ENCODE results near the gene HDAC9. TPM values are rescaled to one million over a fixed set of nuclear protein-coding genes. Genes with fewer than 3 reads are reported as not detected.

HDAC9 gene
- total RNA-seq, 4 donors from 2014 or later: 10.3 to 48.4 (median 12.2) TPM

DNA sequence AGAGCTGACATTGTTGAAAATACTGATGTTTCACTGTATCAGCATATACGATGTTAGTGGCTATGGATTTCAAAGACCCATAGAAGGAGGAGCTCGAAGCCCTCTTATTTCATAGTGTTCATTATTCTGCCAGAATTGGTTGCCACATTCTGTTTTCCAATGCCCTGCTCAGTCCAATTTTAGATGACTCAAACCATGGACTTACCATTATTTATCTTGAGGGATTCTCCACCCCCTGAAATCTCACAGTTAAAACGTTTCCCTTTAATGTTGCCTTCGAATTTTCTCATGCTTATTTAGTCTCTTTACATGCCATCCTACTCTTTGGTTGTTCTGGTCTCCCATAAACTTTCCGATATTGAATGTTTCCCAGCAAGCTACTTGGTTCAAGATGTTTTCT lies 264.5 kb downstream of the HDAC9 start:
- TF ChIP-seq POLR2A (IDR thresholded peaks at IDR 0.05): no peak
- no peak for TF ChIP-seq CTCF (IDR thresholded peaks at IDR 0.05)
- no peak for TF ChIP-seq EP300 (IDR thresholded peaks at IDR 0.05)
- Histone ChIP-seq H3K27me3 (no peaks in the 10 kb centered on the region), H3K36me3 (no peaks in the 10 kb centered on the region), H3K27ac (no peak overlapping the region), H3K4me1 (peaks cover 0 to 8% (median 0%) of the 10 kb centered on the region in 4 donors), H3K9me3 (no peaks in the 10 kb centered on the region), H3K4me3 (no peak overlapping the region)
- WGBS, 2 donors: 86 to 89% methylated on average over 5 of the region's 5 CpGs
- DNase-seq (ENCODE audit: low spot score in 2 of 2): no peak

DNA sequence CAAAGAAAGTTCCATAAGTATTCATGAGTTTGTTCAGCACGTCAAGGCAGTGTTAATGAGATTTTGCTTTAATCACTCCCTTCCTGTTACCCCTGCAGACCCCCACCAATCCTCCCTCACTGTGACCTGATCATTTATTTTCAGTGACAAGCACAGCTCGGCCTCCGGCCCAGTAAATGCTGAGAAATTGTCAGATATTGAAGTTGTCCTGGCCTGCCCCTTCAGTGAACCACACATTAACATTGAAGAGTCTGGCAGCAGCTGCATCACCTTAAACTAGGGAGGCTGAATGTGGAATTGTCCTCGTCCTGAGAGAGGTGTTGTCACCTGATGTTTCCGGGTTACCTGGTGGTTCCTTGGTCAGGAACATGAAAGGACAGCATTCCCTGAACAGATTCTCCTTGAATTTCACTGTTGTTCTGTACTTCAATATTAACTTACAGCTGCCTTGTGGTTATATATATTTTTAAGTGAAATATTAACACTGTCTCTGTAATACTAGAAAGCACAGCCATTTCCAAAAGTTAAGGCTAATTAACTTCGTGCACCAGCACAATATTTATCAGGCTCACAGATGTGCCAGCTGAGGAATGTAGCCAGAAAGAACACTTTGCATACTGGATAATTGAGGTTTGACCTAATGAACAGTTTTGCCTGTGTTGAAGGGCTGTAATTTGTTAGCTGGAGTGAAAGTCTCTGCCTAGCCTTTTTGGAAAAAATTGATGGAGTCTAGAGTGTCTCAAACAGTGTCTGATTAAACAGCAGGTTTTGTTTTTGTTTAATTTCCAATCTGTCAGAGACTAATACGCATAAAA lies 265.3 kb downstream of the HDAC9 start:
- Histone ChIP-seq H3K4me3 (no peak overlapping the region), H3K36me3 (no peaks in the 10 kb centered on the region), H3K27ac (no peak overlapping the region), H3K27me3 (no peaks in the 10 kb centered on the region), H3K9me3 (no peaks in the 10 kb centered on the region), H3K4me1 (peaks cover 0 to 8% (median 0%) of the 10 kb centered on the region in 4 donors)
- no peak for DNase-seq (ENCODE audit: low spot score in 2 of 2)
- no peak for TF ChIP-seq POLR2A (IDR thresholded peaks at IDR 0.05)
- 79 to 84% methylated on average over 7 of the region's 7 CpGs for WGBS, 2 donors

GRCh38 chr7:18762189-18762588 lies 266.6 kb downstream of the HDAC9 start:
- H3K4me3 ChIP-seq: no peak overlapping the region
- H3K9me3 ChIP-seq: no peaks in the 10 kb centered on the region
- TF ChIP-seq CTCF (IDR thresholded peaks at IDR 0.05): no peak
- TF ChIP-seq POLR2A (IDR thresholded peaks at IDR 0.05): no peak
- no peak for TF ChIP-seq EP300 (IDR thresholded peaks at IDR 0.05)
- no peaks in the 10 kb centered on the region for H3K27me3 ChIP-seq
- H3K27ac ChIP-seq: no peak overlapping the region
- 31 to 44% methylated on average over 3 of the region's 3 CpGs for WGBS, 2 donors
- no peak for DNase-seq (ENCODE audit: low spot score in 2 of 2)
- H3K4me1 ChIP-seq: peaks cover 0 to 8% (median 0%) of the 10 kb centered on the region in 4 donors
- H3K36me3 ChIP-seq: no peaks in the 10 kb centered on the region

DNA sequence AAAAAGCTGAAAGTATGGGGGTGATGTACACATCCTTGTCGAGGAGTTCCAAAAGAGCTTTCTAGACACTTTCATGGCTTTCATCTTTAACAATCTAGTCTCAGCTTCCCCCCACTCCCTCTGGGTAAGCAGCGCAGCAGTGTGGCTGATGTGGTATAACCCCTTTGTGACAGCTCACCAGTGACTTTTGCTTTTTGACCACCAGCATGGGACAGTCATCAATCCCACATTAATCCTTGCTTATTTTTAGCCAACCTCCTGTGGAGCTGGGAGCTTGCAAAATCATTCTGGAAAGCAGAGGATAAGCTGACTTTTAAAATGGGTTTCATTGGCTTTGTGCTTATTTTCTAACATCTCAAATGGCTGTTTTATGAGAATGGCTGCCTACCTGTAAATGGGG lies 272.7 kb downstream of the HDAC9 start:
- Histone ChIP-seq H3K9me3 (no peaks in the 10 kb centered on the region), H3K27me3 (no peaks in the 10 kb centered on the region), H3K4me1 (no peaks in the 10 kb centered on the region), H3K4me3 (no peak overlapping the region), H3K27ac (no peak overlapping the region), H3K36me3 (no peaks in the 10 kb centered on the region)
- DNase-seq (ENCODE audit: low spot score in 2 of 2): no peak
- TF ChIP-seq EP300 (IDR thresholded peaks at IDR 0.05) (no peak), CTCF (IDR thresholded peaks at IDR 0.05) (no peak), POLR2A (IDR thresholded peaks at IDR 0.05) (no peak)
- WGBS, 2 donors: 66 to 72% methylated on average over 2 of the region's 2 CpGs

DNA sequence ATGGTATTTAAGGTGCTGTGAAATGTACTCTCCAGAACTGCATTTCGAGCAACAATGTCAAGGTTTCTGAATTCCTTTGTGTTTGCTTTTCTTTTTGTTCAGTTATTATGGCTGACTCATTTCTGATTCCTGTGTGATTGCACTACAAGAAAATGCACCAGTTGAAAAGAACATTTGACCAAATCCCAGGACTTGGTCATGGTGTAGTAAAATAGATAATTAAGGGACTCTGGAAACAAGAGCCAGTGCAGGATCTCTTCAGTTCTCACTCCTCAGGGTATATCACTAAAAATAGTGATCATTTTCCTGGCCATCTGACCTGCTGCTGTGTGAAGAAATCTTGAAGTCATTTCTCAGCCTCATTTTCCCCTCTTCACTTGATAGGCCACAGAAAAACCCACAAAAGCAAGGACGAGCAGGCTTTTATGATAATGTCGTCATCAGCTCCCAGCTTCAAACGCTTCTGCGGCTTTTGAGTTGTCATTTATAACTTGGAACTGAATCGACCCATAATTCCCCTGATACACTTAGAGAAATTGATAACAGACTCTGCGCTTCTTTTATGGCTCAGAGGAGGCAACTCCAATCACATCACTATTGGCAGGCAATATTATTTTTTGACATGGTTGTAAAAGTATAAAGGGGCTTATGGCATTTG lies 274.7 kb downstream of the HDAC9 start:
- no peaks in the 10 kb centered on the region for H3K9me3 ChIP-seq
- no peak for TF ChIP-seq EP300 (IDR thresholded peaks at IDR 0.05)
- no peak for TF ChIP-seq CTCF (IDR thresholded peaks at IDR 0.05)
- TF ChIP-seq POLR2A (IDR thresholded peaks at IDR 0.05): no peak
- WGBS, 2 donors: 67 to 72% methylated on average over 7 of the region's 7 CpGs
- H3K4me3 ChIP-seq: no peak overlapping the region
- H3K36me3 ChIP-seq: no peaks in the 10 kb centered on the region
- H3K27me3 ChIP-seq: no peaks in the 10 kb centered on the region
- no peak overlapping the region for H3K27ac ChIP-seq
- H3K4me1 ChIP-seq: no peaks in the 10 kb centered on the region
- DNase-seq (ENCODE audit: low spot score in 2 of 2): no peak
